GM19025 (cell line): ENCODE measurements around the gene RRP8.
A peak's percentile ranks its signal among the peaks of the same experiment; 100 is the strongest.

Source experiments
- ATAC-seq: cut with Tn5 transposase; IDR thresholded peaks from one replicate; pipeline ENCODE4 v1.9.1; 2021; ENCODE audit warnings: mild to moderate bottlenecking, low read depth, moderate library complexity; ENCODE audit not compliant: unreplicated experiment

Gene RRP8

GRCh38 chr11:6604790-6605189 is 1.4 kb upstream of the RRP8 start:
- no peak for ATAC-seq

- ATAC-seq, result peak; percentile 24
Measured at GRCh38 chr11:6604081-6604626, 738 bp upstream of the RRP8 start.

GRCh38 chr11:6602096-6602940 is 1.1 kb downstream of the RRP8 start:
- ATAC-seq, result no peak

- no peak for ATAC-seq
Measured at GRCh38 chr11:6601041-6601461, 2.4 kb downstream of the RRP8 start.

DNA sequence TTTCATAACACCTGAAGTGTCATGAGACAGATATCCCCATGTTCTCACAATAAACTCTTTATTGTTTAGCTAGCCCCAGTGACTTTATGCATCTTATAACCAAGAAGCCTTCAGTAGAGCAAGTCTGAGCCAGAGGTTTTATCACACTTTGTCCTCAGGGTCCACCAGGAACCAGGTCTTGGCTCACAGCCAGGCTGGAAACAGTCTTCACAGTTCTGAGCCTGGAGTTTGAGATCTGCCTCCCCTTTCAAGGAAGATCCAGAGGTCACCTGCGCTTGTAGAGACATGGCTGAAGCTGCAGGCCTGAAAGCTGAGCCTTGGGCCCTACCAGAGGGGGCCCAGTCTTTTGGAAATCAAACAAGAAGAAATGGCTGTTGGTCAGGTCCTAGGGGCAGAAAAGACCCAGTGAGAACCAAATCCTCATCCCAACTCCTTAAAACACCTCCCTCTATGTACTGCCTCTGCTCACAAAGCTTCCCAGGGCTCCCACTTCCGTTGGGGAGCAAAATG is 3.5 kb downstream of the RRP8 start:
- no peak for ATAC-seq

DNA sequence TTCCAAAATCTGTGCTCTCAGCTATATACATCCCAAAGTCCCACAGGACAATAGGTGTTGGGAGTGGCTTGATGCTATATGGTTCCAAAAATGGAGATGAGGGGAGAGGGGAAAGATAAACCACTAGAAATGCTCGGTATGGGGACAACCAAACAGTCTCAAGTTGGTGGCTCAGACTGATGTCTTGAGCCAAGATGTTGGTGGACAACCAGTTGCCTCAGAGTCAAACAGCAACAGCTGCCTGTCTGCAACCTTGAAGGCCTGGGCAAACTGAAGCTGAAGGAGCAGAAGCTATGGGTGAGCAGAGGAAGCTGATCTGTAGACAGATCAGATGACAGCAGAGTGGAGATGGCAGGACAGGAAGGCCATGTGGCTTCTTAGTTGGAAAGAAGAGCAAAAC is 4.0 kb downstream of the RRP8 start:
- no peak for ATAC-seq

DNA sequence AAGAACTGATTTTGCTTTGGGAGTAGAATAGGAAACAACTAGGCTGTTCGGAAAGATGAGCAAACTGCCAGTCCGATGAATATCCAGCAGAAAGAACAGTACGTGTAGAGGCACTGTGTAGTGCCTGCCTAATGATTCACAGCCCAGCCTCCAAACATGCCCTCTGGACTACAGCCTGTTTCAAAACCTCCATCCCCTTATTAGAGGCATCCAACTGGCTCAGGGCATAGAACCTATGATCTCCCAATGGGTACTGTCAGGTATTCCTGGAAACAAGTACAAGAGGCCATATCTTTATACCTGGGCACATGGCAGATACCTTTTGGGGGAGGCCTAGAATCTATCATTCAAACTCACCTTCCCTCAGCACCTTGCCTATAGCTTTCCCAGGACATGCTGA is 4.9 kb downstream of the RRP8 start:
- ATAC-seq, result no peak

GRCh38 chr11:6596239-6596877 is 7.1 kb downstream of the RRP8 start:
- ATAC-seq, result no peak

GRCh38 chr11:6594142-6594768 is 9.2 kb downstream of the RRP8 start:
- no peak for ATAC-seq

DNA sequence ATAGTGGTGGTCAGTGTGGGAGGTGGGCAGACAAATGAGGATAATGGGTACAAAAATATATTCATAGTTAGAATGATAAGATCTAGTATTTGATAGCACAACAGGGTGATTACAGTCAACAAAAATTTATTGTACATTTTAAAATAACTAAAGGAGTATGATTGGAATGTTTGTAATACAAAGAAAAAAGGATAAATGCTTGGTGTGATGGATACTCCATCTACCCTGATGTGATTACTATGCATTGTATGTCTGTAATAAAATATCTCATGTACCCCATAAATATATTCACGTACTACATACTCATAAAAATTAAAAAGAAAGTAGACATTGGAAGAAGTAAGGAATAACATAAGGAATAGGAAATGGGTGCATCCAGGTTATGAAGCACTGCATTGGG is 15.4 kb downstream of the RRP8 start:
- ATAC-seq, result no peak

GRCh38 chr11:6587360-6587953 is 16.0 kb downstream of the RRP8 start:
- ATAC-seq, result no peak

DNA sequence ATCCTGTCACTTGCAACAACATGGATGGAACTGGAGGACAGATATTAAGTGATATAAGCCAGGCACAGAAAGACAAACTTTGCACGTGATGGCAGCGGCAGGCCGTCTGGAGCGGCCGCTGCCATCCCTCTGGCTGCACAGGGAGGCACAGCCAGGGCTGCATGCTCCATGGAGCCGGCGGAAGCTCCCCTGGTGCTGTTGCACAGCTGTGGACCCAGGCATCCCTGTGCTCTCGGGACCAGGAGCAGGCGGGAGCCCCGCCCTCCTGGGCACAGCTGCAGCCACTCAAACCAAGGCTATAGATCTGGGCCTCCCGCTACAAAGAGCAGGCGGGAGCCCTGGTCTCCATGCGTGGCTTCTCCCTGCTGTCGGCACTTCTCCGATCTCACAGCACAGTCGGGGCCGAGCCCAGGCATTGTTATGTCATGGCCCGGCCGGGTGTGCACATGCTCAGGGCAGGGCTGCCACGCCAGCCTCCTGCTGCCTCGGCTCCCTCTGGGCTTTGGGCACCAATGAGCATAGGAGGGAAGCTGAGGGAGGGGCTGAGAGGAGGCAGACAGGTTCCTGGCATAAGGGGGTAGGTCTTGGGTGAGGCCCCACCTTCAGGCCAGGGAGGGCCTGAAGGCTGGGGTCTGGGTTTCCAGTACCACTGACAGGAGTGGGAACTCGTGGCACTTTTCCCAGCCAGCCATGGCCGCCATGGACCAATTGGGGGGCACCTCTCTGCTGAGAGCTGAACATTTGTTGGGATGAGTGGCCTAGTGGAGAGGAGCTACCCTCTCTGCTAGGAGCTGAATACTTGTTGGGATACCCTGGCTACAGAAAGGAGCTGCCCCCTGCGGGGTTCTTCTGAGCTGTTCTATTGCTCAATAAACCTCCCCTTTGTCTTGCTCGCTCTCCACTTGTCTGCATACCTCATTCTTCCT is 16.7 kb downstream of the RRP8 start:
- ATAC-seq, result no peak

DNA sequence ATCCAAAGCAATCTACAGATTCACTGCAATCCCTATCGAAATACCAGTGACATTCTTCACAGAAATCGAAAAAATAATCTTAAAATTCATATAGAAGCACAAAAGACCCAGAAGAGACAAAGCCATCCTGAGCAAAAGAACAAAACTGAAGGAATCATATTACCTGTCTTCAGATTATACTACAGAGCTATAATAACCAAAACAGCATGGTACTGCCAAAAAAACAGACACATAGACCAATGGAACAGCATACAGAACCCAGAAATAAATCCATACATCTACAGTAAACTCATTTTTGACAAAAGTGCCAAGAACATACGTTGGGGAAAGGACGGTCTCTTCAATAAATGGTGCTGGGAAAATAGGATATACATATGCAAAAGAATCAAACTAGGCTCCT is 18.9 kb downstream of the RRP8 start:
- ATAC-seq, result no peak

- no peak for ATAC-seq
Measured at GRCh38 chr11:6583584-6583983, 19.8 kb downstream of the RRP8 start.

DNA sequence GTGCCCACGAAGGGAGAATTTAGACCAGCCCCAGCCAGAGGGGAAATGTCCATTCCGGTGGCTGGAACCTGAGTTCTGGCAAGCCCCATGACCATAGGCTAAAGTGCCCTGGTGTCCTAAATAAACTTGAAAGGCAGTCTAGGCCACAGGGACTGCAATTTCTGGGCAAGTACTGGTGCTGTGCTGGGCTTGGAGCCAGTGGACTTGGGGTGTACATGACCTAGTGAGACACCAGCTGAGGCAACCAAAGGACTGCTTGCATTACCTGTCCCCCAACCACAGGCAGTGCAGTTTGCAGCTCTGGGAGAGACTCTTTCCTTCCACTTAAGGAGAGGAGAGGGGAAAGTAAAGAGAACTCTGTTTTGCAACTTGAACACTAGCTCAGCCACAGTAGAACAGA is 23.7 kb downstream of the RRP8 start:
- ATAC-seq, result no peak

DNA sequence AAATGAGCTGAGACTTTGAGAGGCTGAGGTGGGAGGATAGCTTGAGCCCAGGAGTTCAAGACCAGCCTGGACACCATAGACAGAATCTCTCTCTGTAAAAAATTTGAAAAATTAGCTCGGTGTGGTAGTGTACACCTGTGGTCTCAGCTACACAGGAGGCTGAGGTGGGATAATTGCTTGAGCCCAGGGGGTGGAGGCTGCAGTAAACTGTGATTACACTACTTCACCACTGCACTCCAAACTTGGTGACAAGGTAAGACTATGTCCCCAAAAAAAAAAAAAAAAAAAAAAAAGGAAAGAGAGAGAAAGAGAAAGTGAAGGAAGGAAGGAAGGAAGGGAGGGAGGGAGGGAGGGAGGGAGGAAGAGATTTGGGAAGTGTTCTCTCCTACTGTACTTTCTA is 25.3 kb downstream of the RRP8 start:
- ATAC-seq, result no peak

DNA sequence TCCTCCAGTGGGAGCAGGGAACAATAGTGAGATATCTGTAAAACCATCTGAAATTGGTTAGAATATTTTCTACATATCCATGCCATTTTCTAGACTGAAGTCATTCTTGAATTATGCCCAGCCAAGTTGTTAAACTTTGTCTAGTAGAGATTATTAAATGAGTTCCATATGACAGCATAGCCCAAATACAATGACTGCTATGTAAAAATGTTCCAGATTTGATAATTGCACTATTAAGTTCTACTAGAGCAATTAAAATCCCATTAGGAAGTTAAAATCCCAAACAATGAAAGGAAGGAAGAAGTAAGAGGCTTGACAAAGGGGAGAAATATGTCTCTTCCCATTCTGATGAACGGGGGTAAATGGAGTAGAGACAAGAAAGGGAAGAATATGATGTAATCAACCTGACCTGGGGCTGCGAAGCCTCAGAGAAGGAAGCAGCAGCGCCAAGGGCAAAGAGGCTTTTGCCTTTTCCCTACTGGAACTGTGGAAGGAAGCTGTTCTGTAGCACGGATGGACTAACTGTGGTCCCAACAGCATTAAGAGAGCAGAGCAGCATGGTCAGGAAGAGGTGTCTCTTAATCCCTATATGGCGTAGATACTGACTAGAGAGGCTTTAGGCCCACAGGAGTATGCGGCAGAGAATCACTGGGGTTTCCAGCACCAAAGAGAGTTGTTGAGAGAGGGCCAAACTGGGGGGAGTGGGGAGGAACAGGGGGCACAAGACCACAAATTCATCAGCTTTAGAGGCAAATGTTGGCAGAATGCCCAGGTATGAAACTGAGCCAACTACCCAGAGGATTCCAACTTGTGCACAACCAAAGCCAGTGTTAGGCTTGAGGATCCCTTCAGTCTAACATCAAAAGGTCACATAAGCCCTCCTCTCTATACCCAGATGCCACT is 26.7 kb downstream of the RRP8 start:
- no peak for ATAC-seq

DNA sequence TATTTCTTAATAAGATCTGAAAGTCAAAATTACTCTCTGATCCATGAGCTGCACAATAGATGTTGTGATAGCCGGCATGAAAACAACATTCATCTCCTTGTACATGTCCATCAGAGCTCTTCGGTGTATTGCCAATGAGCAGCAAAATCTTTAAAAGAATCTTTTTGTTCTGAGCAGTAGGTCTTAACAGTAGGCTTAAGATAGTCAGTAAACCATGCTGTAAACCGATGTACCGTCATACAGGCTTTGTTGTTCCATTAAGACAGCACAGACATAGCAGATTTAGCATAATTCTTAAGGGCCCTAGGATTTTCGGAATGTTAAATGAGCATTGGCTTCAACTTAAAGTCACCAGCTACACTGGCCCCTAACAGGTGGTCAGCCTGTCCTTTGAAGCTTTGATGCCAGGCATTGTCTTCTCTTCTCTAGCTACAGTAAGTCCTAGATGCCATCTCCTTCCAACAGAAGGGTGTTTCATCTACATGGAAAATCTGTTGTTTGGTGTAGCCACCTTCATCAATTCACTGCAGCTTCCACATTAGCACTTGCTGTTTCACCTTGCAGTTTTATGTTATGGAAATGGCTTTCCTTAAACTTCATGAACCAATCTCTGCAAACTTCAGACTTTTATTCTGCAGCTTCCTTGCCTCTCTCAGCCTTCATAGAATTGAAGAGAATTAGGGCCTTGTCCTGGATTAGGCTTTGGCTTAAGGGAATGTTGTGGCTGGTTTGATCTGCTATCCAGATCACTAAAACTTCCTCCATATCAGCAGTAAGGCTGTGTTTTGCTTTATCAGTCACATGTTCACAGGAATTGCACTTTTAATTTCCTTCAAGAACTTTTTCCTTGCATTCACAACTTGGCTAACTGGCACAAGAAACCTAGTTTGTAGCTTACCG is 28.4 kb downstream of the RRP8 start:
- ATAC-seq, result no peak
